ENCODE measurements around the gene BMP2.

DNA sequence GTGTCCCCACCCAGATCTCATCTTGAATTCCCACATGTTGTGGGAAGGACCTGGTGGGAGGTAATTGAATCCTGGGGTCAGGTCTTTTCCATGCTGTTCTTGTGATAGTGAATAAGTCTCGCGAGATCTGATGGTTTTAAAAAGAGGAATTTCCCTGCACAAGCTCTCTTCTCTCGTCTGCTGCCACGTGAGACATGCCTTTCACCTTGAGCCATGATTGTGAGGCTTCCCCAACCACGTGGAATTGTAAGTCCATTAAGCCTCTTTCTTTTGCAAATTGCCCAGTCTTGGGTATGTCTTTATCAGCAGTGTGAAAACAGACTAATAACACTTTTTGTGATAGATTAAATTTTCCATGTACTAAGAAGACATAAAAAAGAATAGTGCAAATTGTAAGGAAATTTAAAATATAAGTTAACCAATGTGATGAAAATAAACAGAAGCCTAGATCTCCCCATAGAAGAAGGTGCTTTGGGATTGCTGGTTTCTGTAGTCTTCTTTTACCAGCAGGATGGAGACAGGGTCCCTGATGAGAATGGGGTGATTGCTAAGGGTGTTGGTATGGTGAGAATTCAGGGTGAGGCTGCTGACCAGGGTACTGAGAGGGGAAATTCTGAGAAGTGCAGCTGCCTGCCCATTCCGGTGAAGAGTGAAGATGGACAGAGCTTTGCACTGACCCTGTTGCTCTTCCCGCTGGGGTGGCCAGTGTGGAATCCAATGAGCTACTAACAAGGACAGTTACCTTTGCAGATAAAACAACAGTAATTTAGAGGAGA, 50.7 kb downstream of the BMP2 start:
- TF ChIP-seq CTCF (IDR thresholded peaks at IDR 0.05) = no peak
- no peak for TF ChIP-seq POLR2A (IDR thresholded peaks at IDR 0.05)
